ENCODE data around the gene RSBN1L.
A peak's percentile ranks its signal among the peaks of the same experiment; 100 is the strongest.

DNA sequence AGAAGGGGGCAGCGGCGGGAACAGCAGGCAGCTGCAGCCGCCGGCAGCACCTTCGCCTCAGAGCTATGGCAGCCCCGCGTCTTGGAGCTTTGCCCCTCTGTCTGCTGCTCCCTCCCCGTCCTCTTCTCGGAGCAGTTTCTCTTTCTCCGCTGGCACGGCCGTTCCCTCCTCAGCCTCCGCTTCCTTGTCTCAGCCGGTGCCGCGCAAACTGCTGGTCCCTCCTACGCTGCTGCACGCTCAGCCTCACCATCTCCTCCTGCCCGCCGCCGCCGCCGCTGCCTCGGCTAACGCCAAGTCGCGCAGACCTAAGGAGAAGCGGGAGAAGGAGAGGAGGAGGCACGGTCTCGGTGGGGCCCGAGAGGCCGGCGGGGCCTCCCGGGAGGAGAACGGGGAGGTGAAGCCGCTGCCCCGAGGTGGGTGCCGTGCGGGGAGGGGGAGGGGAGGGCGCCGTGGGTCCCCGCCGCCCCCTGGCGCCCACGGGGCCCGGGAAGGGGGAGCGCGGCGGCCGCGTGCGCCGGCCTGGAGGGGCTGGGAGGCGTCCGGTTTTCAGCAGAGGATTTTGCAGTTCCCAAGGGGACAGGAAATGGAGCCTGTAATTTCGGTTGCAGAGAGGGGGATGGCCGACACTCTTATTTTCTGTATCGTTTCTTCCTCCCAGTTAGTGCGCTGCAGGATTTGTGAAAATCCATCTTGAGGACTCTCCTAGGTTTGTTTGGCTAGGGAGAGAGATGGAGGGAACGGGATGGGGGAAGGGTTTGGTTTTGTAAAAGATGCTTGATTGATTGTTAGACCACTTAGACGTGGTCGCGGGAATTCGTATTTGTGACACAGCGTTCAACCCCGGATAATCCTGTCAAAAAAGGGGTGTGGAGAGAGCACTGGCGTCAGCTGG is 630 bp downstream of the RSBN1L start:
- TF ChIP-seq CTCF (IDR thresholded peaks at IDR 0.05 in 2 of 3, conservative IDR thresholded peaks at IDR 0.05 in 1 of 3; ENCODE audit: borderline replicate concordance in 1 of 3, insufficient read depth in 1 of 3, low read depth in 2 of 3, low read length in 2 of 3) (no peak), POLR2A (IDR thresholded peaks at IDR 0.05; ENCODE audit: borderline replicate concordance, extremely low read depth, insufficient read depth, insufficient read length) (no peak), POLR2AphosphoS5 (IDR thresholded peaks at IDR 0.05; ENCODE audit: low read depth, low read length) (no peak), YY1 (IDR thresholded peaks at IDR 0.05; ENCODE audit: extremely low read depth, insufficient replicate concordance, low read depth, low read length) (no peak), REST (IDR thresholded peaks at IDR 0.05; ENCODE audit: low read depth) (no peak), EZH2 (IDR thresholded peaks at IDR 0.05) (no peak), ZFX (IDR thresholded peaks at IDR 0.05) (peak; percentile 39), SRF (IDR thresholded peaks at IDR 0.05; ENCODE audit: low read depth) (no peak), EZH2phosphoT487 (IDR thresholded peaks at IDR 0.05; ENCODE audit: borderline replicate concordance) (no peak), CEBPB (IDR thresholded peaks at IDR 0.05; ENCODE audit: low read depth) (no peak)
- TF ChIP-seq, protein P1, sequence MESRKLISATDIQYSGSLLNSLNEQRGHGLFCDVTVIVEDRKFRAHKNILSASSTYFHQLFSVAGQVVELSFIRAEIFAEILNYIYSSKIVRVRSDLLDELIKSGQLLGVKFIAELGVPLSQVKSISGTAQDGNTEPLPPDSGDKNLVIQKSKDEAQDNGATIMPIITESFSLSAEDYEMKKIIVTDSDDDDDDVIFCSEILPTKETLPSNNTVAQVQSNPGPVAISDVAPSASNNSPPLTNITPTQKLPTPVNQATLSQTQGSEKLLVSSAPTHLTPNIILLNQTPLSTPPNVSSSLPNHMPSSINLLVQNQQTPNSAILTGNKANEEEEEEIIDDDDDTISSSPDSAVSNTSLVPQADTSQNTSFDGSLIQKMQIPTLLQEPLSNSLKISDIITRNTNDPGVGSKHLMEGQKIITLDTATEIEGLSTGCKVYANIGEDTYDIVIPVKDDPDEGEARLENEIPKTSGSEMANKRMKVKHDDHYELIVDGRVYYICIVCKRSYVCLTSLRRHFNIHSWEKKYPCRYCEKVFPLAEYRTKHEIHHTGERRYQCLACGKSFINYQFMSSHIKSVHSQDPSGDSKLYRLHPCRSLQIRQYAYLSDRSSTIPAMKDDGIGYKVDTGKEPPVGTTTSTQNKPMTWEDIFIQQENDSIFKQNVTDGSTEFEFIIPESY (IDR thresholded peaks at IDR 0.05; ENCODE audit: extremely low read depth, insufficient replicate concordance, low read length): no peak

All from HCT116 (cell line).